Keratinocyte (primary cell): ENCODE data around the gene USP12. TPM values are rescaled to one million over a fixed set of nuclear protein-coding genes. Genes with fewer than 3 reads are reported as not detected.
"Not testable (repeated sequence)": the region's sequence is repeated elsewhere in the genome, so short reads cannot be mapped to it uniquely, and the experiment has no call there.

Experiments used
- DNase-seq: peaks from one replicate; pipeline ENCODE4 v3.0.0-alpha.2; 2011; ENCODE audit warnings: low read depth, missing footprints, low spot score
- FAIRE-seq: peaks from 2 replicates; lab custom pipeline; 2011; peaks lifted over from hg19 to GRCh38; lab: Jason Lieb, UNC
- H2AFZ ChIP-seq: 2 replicates; pipeline ENCODE4 v1.6.0; 2012; ENCODE audit warnings: low read length, control low read depth, inconsistent platforms; ENCODE audit not compliant: control insufficient read depth
- H3K27ac ChIP-seq: 2 replicates; pipeline ENCODE4 v1.5.1; 2011; ENCODE audit warnings: low read length; ENCODE audit not compliant: control insufficient read depth, insufficient read depth
- H3K27me3 ChIP-seq: 3 replicates; pipeline ENCODE4 v1.6.0; 2011; ENCODE audit warnings: low read length; ENCODE audit not compliant: control insufficient read depth, insufficient read depth; ENCODE audit errors: extremely low read depth
- H3K36me3 ChIP-seq, 2 experiments: 2 replicates in 1 of 2; 3 replicates in 1 of 2; pipeline ENCODE4 v1.5.1; 2011; ENCODE audit warnings: low read length in 2 of 2, mild to moderate bottlenecking in 1 of 2; ENCODE audit not compliant: control insufficient read depth in 2 of 2, insufficient read depth in 2 of 2; ENCODE audit errors: extremely low read depth in 1 of 2
- H3K4me1 ChIP-seq: 3 replicates; pipeline ENCODE4 v1.5.1; 2011; ENCODE audit warnings: low read length; ENCODE audit not compliant: control insufficient read depth, insufficient read depth; ENCODE audit errors: extremely low read depth
- H3K4me2 ChIP-seq: 3 replicates; pipeline ENCODE4 v1.6.0; 2011; ENCODE audit warnings: low read depth, low read length; ENCODE audit not compliant: control insufficient read depth, insufficient read depth; ENCODE audit errors: extremely low read depth
- H3K4me3 ChIP-seq, 3 experiments: fragments of 200-600 bp in 1 of 3; sonication (generic) in 1 of 3; 2 replicates in 2 of 3; 3 replicates in 1 of 3; pipeline ENCODE4 v1.5.1; 2011 to 2016; ENCODE audit warnings: low read length in 3 of 3, mild to moderate bottlenecking in 3 of 3, control low read depth in 2 of 3, inconsistent platforms in 1 of 3, low read depth in 1 of 3, mixed read lengths in 1 of 3, mixed run types in 1 of 3, moderate library complexity in 1 of 3; ENCODE audit not compliant: control insufficient read depth in 2 of 3, insufficient read depth in 2 of 3; ENCODE audit errors: extremely low read depth in 1 of 3
- H3K79me2 ChIP-seq: 2 replicates; pipeline ENCODE4 v1.6.0; 2012; ENCODE audit warnings: low read length; ENCODE audit not compliant: control insufficient read depth, insufficient read depth
- H3K9ac ChIP-seq: 3 replicates; pipeline ENCODE4 v1.6.0; 2011; ENCODE audit warnings: low read length; ENCODE audit not compliant: control insufficient read depth, insufficient read depth; ENCODE audit errors: extremely low read depth
- H3K9me1 ChIP-seq: 3 replicates; pipeline ENCODE4 v1.6.0; 2011; ENCODE audit warnings: low read length; ENCODE audit not compliant: control insufficient read depth, insufficient read depth; ENCODE audit errors: extremely low read depth
- H3K9me3 ChIP-seq: 2 replicates; pipeline ENCODE4 v1.5.1; 2012; ENCODE audit warnings: low read depth, low read length; ENCODE audit not compliant: control insufficient read depth
- H4K20me1 ChIP-seq: 3 replicates; pipeline ENCODE4 v1.6.0; 2011; ENCODE audit warnings: low read length; ENCODE audit not compliant: control insufficient read depth, insufficient read depth; ENCODE audit errors: extremely low read depth
- EZH2 ChIP-seq: IDR thresholded peaks from one replicate; pipeline ENCODE4 v1.6.1; 2012; ENCODE audit warnings: inconsistent platforms, mild to moderate bottlenecking, low read length, moderate library complexity
- dilution Hi-C: fragments of 300-500 bp; cut with MboI; formaldehyde crosslinking; loops from one replicate; pipeline ENCODE4 v1.7.0; 2020; ENCODE audit warnings: low sequenced_read_pairs; ENCODE audit not compliant: extremely low pct_ligation_motif_present
- polyA plus RNA-seq, 5 experiments: library from polyadenylated mRNA; depleted of rRNA in 3 of 5; stranded (reverse) in 3 of 5; stranded (forward) in 1 of 5; unstranded in 1 of 5; fragments of >200 nt; gene quantifications; 1 replicate in 1 of 5; 2 replicates in 3 of 5; 3 replicates in 1 of 5; pipeline versions ENCODE4 v1.2.1 to v1.2.3, GENCODE V29; 2011 to 2012; ENCODE audit warnings: missing spikeins in 2 of 5, low read depth in 1 of 5, low replicate concordance in 1 of 5
- TF ChIP-seq, protein P1 (sequence below), 3 experiments: IDR thresholded peaks in 1 of 3; conservative IDR thresholded peaks in 1 of 3; optimal IDR thresholded peaks in 1 of 3; 2 replicates in 2 of 3; 3 replicates in 1 of 3; pipeline versions ENCODE3 to v1.5.1; 2011; ENCODE audit warnings: low read length in 3 of 3, mild to moderate bottlenecking in 3 of 3, moderate library complexity in 2 of 3, control low read depth in 1 of 3, inconsistent platforms in 1 of 3; ENCODE audit not compliant: insufficient read depth in 2 of 3; ENCODE audit errors: extremely low read depth in 1 of 3

USP12 gene
- polyA plus RNA-seq, 1 donor (not counting 4 experiments of a cell fraction or from before 2014, with no cell fraction given) = 20.7 TPM

DNA sequence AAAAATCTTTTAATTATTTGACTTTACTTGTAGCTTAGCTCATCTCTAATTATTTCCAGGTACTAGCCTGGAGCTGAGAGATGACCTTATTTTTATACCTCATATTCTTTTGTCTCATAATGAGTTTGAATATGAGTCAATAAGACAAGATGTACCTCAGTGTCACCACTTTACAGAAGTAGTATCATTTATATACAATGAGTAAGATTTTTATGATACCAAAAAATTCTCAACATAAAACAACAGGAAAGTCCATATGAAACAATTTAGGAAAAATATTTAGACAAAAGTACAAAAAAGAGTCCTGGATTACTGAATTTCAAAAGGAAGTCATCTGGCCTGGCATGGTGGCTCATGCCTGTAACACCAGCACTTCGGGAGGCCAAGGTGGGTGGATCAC, 21.4 kb upstream of the USP12 start:
- Histone ChIP-seq H3K27ac (no peak overlapping the region), H3K79me2 (no peaks in the 10 kb centered on the region), H3K36me3 (no peaks in the 10 kb centered on the region), H3K9ac (no peak overlapping the region), H4K20me1 (no peaks in the 10 kb centered on the region), H2AFZ (no peak overlapping the region), H3K27me3 (no peaks in the 10 kb centered on the region), H3K4me1 (peaks cover 15% of the 10 kb centered on the region), H3K4me2 (no peak overlapping the region), H3K9me3 (no peaks in the 10 kb centered on the region), H3K9me1 (no peaks in the 10 kb centered on the region), H3K4me3 (no peak overlapping the region)
- dilution Hi-C loops = no loop called here
- DNase-seq (no peak), FAIRE-seq (no peak)
- TF ChIP-seq, protein P1, sequence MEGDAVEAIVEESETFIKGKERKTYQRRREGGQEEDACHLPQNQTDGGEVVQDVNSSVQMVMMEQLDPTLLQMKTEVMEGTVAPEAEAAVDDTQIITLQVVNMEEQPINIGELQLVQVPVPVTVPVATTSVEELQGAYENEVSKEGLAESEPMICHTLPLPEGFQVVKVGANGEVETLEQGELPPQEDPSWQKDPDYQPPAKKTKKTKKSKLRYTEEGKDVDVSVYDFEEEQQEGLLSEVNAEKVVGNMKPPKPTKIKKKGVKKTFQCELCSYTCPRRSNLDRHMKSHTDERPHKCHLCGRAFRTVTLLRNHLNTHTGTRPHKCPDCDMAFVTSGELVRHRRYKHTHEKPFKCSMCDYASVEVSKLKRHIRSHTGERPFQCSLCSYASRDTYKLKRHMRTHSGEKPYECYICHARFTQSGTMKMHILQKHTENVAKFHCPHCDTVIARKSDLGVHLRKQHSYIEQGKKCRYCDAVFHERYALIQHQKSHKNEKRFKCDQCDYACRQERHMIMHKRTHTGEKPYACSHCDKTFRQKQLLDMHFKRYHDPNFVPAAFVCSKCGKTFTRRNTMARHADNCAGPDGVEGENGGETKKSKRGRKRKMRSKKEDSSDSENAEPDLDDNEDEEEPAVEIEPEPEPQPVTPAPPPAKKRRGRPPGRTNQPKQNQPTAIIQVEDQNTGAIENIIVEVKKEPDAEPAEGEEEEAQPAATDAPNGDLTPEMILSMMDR (optimal IDR thresholded peaks at IDR 0.05 in 1 of 3, IDR thresholded peaks at IDR 0.05 in 1 of 3, conservative IDR thresholded peaks at IDR 0.05 in 1 of 3; ENCODE audit: extremely low read depth in 1 of 3, insufficient read depth in 2 of 3, low read length in 3 of 3) = no peak
- no peak for TF ChIP-seq EZH2

DNA sequence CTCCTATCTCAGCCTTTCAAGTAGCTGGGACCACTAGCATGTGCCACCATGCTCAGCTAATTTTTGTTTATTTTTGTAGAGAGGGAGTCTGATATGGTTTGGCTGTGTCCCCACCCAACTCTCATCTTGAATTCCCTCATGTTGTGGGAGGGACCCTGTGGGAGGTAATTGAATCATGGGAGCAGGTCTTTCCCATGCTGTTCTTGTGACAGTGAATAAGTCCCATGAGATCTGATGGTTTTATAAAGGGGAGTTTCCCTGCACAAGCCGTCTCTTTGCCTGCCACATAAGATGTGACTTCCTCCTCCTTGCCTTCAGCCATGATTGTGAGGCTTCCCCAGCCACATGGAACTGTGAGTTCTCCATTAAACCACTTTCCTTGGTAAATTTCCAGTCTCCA, 20.8 kb upstream of the USP12 start:
- DNase-seq, H3K9ac ChIP-seq, H3K27me3 ChIP-seq, H2AFZ ChIP-seq, dilution Hi-C loops, FAIRE-seq, H4K20me1 ChIP-seq, H3K4me2 ChIP-seq, H3K9me1 ChIP-seq, H3K9me3 ChIP-seq, H3K4me3 ChIP-seq, H3K27ac ChIP-seq, H3K36me3 ChIP-seq, H3K79me2 ChIP-seq: not testable (repeated sequence)
- H3K4me1 ChIP-seq = peaks cover 15% of the 10 kb centered on the region

DNA sequence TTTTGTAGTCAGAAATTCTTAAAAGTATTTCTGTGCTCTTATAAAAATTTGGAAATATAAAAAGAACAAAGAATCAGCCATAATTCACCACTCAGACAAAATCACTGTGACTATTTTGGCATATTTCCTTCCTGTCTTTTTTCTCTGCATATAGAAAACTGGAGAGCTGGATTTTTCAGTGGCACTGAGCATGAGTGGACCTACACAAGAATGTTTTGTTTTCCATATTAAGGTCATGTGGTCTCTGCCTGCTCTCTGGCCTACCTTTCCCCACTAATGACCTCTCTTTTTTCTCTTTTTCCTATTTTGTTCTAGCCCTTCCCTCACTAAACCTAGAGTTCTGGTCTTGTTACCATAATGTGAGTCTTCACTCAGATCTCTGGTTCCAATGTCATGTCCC, 17.6 kb upstream of the USP12 start:
- H3K27me3 ChIP-seq = no peaks in the 10 kb centered on the region
- no peak overlapping the region for H2AFZ ChIP-seq
- H3K9ac ChIP-seq = no peak overlapping the region
- no peaks in the 10 kb centered on the region for H3K79me2 ChIP-seq
- no peaks in the 10 kb centered on the region for H4K20me1 ChIP-seq
- dilution Hi-C loops = no loop called here
- DNase-seq (no peak), FAIRE-seq (no peak)
- H3K9me1 ChIP-seq = no peaks in the 10 kb centered on the region
- TF ChIP-seq, protein P1 (optimal IDR thresholded peaks at IDR 0.05 in 1 of 3, IDR thresholded peaks at IDR 0.05 in 1 of 3, conservative IDR thresholded peaks at IDR 0.05 in 1 of 3; ENCODE audit: extremely low read depth in 1 of 3, insufficient read depth in 2 of 3, low read length in 3 of 3) = no peak
- no peak for TF ChIP-seq EZH2
- H3K4me2 ChIP-seq = no peak overlapping the region
- no peaks in the 10 kb centered on the region for H3K4me1 ChIP-seq
- no peak overlapping the region for H3K4me3 ChIP-seq
- no peak overlapping the region for H3K27ac ChIP-seq
- H3K9me3 ChIP-seq = no peaks in the 10 kb centered on the region
- H3K36me3 ChIP-seq = no peaks in the 10 kb centered on the region
